ENCODE results near the gene BCDIN3D.

- TF ChIP-seq POLR2A (IDR thresholded peaks at IDR 0.05) (no peak), CTCF (IDR thresholded peaks at IDR 0.05) (no peak), POLR2AphosphoS5 (IDR thresholded peaks at IDR 0.05) (no peak), EP300 (IDR thresholded peaks at IDR 0.05) (no peak)
Observed at GRCh38 chr12:49794021-49794420, 48.9 kb downstream of the BCDIN3D start.
